GM19238 (cell line): ENCODE data around the gene C2orf68.
"Not testable (repeated sequence)": the region's sequence is repeated elsewhere in the genome, so short reads cannot be mapped to it uniquely, and the experiment has no call there.

ENCODE experiments used
- DNase-seq: peaks from one replicate; pipeline ENCODE4 v3.0.0; 2011; ENCODE audit warnings: low spot score; ENCODE audit not compliant: insufficient read length

The C2orf68 gene

GRCh38 chr2:85583667-85584353, 28.1 kb downstream of the C2orf68 start:
- peak; percentile 73 for DNase-seq

- no peak for DNase-seq
These were observed 29.4 kb downstream of the C2orf68 start for GRCh38 chr2:85582492-85582891.

- DNase-seq, result no peak
These were observed 31.7 kb downstream of the C2orf68 start for GRCh38 chr2:85580206-85580605.

- no peak for DNase-seq
These were observed 32.5 kb downstream of the C2orf68 start for GRCh38 chr2:85579266-85579935.

GRCh38 chr2:85578243-85579180, 33.4 kb downstream of the C2orf68 start:
- DNase-seq, result peak; percentile 51

GRCh38 chr2:85577386-85578242, 34.3 kb downstream of the C2orf68 start, which contains the start of gene VAMP8:
TSS of gene VAMP8 (plus strand) at chr2:85577586. CDS start at chr2:85577647, 61 bp downstream.
- DNase-seq, result peak; percentile 61

GRCh38 chr2:85577063-85577385, 34.8 kb downstream of the C2orf68 start:
- no peak for DNase-seq

- DNase-seq, result no peak
These were observed 36.1 kb downstream of the C2orf68 start for GRCh38 chr2:85575739-85576138.

- DNase-seq, result no peak
These were observed 45.6 kb downstream of the C2orf68 start for GRCh38 chr2:85566265-85566664.

- no peak for DNase-seq
These were observed 47.7 kb downstream of the C2orf68 start for GRCh38 chr2:85564144-85564563.

GRCh38 chr2:85561280-85562212, 50.3 kb downstream of the C2orf68 start, which contains the start of gene GGCX:
TSS of gene GGCX (minus strand) at chr2:85561493. CDS start at chr2:85561428, 65 bp downstream.
- peak; percentile 89 for DNase-seq

- no peak for DNase-seq
These were observed 51.0 kb downstream of the C2orf68 start for GRCh38 chr2:85560812-85561279.

GRCh38 chr2:85560403-85560726, 51.5 kb downstream of the C2orf68 start:
- DNase-seq, result not testable (repeated sequence)

GRCh38 chr2:85558160-85558559, 53.7 kb downstream of the C2orf68 start:
- no peak for DNase-seq

GRCh38 chr2:85557130-85557529, 54.7 kb downstream of the C2orf68 start:
- DNase-seq, result no peak
